Stimulated activated CD4-positive, alpha-beta T cell treated with anti-CD3 and anti-CD28 coated beads, Interleukin-1b, Interleukin-23, amount 100 ng/mL, for 4 hours (primary cell): ENCODE data around the gene STAM2.
"Not testable (repeated sequence)": the region's sequence is repeated elsewhere in the genome, so short reads cannot be mapped to it uniquely, and the experiment has no call there.

ENCODE experiments used
- DNase-seq, 2 donors: peaks; one replicate each; pipeline ENCODE4 v3.0.0-alpha.2; 2020; ENCODE audit warnings: low read depth in 2 of 2

The STAM2 gene

GRCh38 chr2:152107140-152107539, 68.4 kb downstream of the STAM2 start:
- DNase-seq = not testable (repeated sequence)

GRCh38 chr2:152106464-152106863, 69.1 kb downstream of the STAM2 start:
- no peak for DNase-seq

- no peak for DNase-seq
Observed at GRCh38 chr2:152103271-152103670, 72.3 kb downstream of the STAM2 start.

GRCh38 chr2:152100961-152101360, 74.6 kb downstream of the STAM2 start:
- no peak for DNase-seq

GRCh38 chr2:152099367-152100050, 76.1 kb downstream of the STAM2 start:
- no peak for DNase-seq

- no peak for DNase-seq
Observed at GRCh38 chr2:152098496-152099366, 76.8 kb downstream of the STAM2 start, which contains the start of gene CACNB4. Gene CACNB4 (minus strand): TSS chr2:152099044.

- DNase-seq = no peak
Observed at GRCh38 chr2:152097801-152098495, 77.6 kb downstream of the STAM2 start.

- no peak for DNase-seq
Observed at GRCh38 chr2:152097290-152097800, 78.2 kb downstream of the STAM2 start.

GRCh38 chr2:152095146-152095545, 80.4 kb downstream of the STAM2 start:
- no peak for DNase-seq

GRCh38 chr2:152094014-152094413, 81.5 kb downstream of the STAM2 start:
- no peak for DNase-seq

- DNase-seq = no peak
Observed at GRCh38 chr2:152093464-152093863, 82.1 kb downstream of the STAM2 start.

GRCh38 chr2:152092095-152092494, 83.5 kb downstream of the STAM2 start:
- no peak for DNase-seq

- DNase-seq = not testable (repeated sequence)
Observed at GRCh38 chr2:152090726-152091125, 84.8 kb downstream of the STAM2 start.

GRCh38 chr2:152089238-152089637, 86.3 kb downstream of the STAM2 start:
- no peak for DNase-seq

GRCh38 chr2:152088006-152088405, 87.6 kb downstream of the STAM2 start:
- DNase-seq = no peak

- DNase-seq = no peak
Observed at GRCh38 chr2:152086231-152086630, 89.3 kb downstream of the STAM2 start.

- DNase-seq = no peak
Observed at GRCh38 chr2:152084076-152084475, 91.5 kb downstream of the STAM2 start.

- no peak for DNase-seq
Observed at GRCh38 chr2:152083202-152083875, 92.2 kb downstream of the STAM2 start.

GRCh38 chr2:152078662-152079061, 96.9 kb downstream of the STAM2 start:
- no peak for DNase-seq

- DNase-seq = no peak
Observed at GRCh38 chr2:152078023-152078422, 97.5 kb downstream of the STAM2 start.

- DNase-seq = no peak
Observed at GRCh38 chr2:152075461-152076050, 100.0 kb downstream of the STAM2 start.
